Fibroblast of upper back skin (primary cell): ENCODE measurements around the gene PIEZO2.
"Not testable (repeated sequence)": the region's sequence is repeated elsewhere in the genome, so short reads cannot be mapped to it uniquely, and the experiment has no call there.

Source experiments
- DNase-seq: peaks from one replicate; pipeline ENCODE4 v3.0.0-alpha.2; 2013

Gene PIEZO2

DNA sequence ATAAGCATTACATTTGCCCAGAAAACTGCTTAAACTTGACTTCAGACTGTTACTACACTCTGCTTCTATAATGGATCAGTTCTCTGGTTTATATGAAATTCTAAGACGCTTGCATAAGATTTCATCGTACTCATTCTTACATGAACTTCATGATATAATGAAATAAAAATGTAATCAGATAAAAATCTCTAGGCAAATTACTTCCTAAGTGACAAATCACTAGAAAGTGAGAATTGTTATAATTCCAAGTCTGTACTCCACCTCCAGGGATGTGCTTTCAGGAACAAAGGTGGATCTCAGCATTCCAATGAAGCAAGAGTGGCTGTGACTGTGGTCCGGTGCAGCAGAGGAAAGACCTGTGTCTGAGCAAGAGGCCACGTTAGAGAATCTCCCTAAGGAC is 226.2 kb downstream of the PIEZO2 start:
- peak; percentile 56 for DNase-seq

DNA sequence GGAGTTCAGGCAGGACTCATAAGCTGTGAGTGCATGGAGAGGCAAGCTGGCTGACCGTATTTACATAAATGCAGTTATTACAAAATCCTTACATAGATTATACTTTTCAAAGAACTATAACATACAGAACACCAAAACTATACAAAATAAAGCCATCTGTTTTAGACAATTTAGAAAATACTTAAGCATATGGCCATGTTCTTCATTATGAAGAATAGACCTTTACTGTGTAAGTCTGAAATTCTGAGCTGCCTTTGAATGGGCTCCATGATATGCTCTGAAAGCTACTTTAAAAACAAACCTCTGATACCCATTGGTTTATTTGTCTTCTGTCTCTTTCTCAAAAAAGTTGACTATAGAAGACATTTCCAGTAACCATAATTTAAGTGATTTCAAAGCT is 226.7 kb downstream of the PIEZO2 start:
- not testable (repeated sequence) for DNase-seq

DNA sequence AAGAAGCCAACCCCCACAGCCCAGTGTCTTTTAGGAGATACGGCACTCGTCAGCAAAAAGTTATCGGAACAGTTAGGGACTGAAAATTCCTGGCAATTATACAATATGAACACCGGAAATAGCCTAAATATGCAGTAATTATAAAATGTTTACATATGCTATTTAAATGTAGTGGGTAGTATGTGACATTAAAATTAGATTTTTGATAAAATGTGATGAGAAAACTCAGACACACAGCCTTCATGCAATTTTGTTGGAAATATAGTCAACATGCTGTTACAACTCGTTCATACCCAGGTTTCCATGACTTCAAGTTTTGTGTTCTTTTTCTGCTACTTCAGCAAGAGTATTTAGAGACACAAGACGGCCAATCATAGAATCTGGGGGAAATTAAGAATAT is 229.1 kb downstream of the PIEZO2 start:
- not testable (repeated sequence) for DNase-seq

DNA sequence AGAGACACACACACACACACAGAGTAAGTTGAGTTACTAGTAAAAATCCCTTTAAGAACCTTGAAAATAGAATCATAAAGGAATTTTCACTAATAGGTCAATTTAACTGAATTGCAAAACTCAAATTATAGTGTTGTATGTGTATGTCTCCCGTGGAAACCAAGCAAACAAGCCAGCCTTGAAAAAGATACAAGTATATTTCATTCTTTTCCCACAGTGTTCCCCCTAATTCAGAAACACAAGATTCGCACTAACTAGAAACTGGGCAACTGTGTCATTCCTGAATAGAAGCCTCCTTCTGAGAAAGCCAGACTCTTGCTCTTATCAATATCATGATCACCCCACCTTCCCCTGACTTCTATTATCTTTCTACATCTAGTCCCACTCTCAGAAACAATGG is 229.5 kb downstream of the PIEZO2 start:
- DNase-seq: no peak

DNA sequence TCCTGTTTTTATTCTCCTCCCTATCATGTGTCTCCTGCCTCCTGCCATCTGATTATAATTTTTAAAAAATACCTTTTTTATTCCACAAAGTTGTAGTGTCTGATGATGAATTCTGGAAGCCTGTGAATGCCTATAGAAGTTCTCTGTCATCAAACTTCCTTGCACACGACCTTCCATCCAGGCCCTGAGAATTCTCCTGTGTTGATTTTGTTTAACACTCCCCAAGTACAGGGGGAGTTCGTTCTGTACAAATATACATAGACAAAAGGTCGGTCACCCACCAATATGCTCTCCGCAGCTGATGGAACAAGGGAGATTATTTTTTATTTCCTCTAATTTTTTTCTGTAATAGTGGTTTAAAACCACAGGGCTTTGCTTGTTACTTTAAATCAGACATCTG is 232.5 kb downstream of the PIEZO2 start:
- no peak for DNase-seq

DNA sequence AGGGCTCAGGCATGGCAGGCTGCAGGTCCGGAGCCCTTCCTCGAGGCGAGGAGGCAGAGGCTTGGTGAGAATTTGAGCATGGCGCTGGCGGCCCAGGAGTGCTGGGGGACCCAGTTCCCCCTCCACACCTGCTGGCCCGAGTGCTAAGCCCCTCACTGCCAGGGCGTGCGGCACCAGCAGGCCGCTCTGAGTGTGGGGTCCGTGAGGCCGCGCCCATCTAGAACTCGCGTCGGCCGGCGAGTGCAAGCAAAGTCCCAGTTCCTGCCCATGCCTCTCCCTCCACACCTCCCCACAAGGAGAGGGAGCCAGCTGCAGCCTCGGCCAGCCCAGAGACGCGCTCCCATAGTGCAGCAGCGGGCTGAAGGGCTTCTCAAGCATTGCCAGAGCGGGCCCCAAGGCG is 233.0 kb downstream of the PIEZO2 start:
- DNase-seq: no peak

DNA sequence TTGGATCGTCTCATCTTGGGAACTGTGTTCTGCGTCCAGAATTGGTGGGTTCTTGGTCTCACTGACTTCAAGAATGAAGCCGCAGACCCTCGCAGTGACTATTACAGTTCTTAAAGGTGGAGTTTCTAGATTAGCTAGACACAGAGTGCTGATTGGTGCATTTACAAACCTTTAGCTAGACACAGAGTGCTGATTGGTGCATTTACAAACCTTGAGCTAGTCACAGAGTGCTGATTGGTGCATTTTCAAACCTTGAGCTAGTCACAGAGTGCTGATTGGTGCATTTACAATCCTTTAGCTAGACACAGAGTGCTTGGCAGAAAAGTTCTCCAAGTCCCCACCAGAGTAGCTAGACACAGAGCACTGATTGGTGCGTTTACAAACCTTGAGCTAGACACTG is 233.6 kb downstream of the PIEZO2 start:
- DNase-seq: not testable (repeated sequence)

DNA sequence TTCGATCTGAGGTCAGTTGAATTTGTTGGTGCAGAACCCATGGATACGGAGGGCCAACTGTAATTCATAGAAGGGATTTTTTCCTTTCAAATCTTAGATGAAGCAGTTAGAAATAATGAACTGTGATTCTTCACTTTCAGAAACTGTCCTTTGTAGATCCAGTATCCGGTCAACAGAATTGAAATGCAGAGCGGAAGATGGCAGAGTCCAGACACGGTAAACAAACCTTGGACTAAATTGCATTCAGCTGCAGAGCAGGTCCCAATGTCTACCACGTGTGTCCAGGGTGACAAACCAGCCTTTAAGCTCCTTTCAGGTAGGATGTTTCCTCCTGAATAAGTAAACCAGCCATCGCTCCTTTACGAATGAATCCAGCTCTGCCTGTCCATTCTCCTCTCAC is 234.8 kb downstream of the PIEZO2 start:
- DNase-seq: not testable (repeated sequence)

DNA sequence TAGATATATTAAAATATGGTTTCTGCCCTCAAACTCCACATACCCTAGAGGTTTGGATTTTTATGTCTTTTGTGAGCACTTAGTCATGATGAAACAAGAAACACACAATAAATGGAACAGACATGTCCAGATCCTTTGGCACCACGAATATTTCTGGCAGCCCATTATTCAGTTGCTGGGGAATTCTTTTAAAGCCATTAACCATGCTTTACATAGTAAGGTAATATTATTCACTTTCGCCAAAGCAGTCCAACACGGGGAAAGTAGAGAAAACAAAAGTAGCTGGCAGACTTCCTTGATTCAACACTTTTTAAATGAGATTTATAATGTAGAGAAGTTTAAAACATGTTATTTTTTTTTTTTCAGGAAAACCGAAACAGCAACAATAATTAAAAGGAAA is 235.4 kb downstream of the PIEZO2 start:
- peak; percentile 82 for DNase-seq

DNA sequence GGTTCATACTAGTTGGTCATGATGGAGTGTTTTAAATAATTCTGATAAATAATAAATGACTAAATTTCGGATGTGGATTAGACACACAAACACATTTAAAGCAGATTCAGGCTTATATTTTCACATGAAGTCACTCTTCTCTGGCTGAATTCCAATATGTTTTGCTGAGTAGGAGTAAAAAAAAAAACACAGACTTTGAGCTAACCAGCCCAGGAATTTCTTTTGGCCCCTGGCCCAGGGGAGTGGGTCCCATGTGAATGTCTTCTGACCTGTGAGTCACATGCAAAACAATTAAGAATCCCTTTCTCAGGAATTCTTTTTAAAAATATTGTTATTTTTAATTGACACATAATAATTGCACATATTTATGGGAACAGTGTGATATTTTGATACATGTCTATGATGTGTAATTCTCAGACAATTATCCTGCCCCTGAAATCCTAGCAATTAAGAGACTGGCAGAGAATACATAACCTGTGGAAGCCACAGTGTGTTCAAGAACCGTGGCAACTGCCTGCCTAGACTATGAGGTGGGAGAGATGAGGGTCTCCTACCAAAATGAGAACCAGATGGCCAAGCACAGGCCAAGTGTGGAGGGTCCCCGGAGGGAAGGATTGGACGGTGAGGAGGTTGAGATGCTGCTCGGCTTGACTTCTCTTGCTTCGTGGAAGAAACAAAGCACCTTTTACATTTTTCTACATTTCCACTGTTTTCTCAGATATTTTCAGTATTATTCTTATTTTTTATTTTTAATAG is 236.4 kb downstream of the PIEZO2 start:
- peak; percentile 94 for DNase-seq

DNA sequence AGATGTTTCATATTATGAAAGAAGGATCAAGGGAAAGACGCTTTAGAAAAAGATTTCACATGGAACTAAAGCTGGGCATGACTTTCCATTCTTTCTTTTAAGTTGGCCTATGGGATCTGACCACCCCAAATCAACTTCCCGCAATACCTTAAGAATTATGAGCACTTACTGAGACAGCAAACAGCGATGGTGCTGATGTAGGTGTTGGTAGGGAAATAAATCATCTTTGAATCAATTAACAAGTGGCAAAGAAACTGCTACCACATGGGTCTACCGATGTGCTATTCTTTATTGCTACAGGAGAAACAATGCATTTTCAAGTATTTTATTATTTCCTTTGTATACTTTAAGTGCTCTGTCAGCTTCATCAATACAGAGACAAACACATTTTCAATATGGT is 239.6 kb downstream of the PIEZO2 start:
- no peak for DNase-seq

DNA sequence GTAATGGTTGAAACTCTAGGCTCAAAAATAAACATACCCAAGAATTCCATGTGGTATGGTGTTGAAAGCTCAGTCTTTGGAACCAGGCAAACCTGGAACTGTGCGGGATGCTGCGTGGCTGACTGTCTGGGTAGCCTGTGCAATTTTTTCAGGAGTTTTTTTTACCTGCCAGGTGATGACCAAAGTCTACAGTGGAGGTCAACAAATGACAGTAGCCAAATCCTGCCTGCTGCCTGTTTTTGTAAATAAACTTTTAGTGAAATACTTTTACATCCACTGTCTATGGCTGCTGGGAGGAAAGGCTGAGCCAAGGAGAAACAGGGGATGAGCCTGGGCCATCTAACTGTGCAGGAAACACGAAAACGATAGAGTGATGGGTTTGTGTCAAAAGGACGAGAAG is 240.6 kb downstream of the PIEZO2 start:
- DNase-seq: no peak

DNA sequence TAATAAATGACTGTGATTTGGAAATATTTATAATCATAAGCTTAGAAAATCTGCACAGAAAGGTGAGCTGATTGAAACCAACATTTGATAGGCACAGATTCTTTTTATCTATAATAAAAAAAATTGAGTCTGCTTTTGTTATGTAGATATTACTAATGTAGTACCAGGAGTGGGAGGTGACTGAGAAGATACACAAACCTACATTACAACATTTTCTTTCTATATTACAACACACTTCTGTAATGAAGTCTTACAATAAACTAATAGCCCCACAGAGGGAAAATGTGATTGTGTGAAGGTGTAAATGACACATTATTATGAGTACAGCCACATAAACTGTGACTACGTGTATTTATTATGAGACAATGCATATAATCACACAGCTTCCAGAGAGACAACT is 241.6 kb downstream of the PIEZO2 start:
- no peak for DNase-seq

DNA sequence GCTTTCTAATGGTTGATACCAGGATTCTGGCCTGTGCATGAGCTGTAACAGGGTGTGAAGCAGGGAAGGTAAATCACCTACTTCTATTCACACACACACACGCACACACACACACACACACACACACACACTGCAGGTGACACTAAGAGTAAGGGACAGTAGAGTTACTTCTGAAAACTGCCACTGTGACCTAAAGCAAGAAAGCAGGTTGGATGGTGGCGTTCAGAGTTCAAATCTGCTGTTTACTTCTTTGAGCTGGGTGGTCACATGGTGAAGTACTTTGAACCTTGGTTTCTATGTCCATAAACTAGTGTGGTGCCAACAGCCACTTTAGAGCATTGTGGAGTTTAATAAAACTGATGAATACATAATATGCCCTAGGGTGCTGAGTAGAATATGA is 248.0 kb downstream of the PIEZO2 start:
- DNase-seq: no peak

DNA sequence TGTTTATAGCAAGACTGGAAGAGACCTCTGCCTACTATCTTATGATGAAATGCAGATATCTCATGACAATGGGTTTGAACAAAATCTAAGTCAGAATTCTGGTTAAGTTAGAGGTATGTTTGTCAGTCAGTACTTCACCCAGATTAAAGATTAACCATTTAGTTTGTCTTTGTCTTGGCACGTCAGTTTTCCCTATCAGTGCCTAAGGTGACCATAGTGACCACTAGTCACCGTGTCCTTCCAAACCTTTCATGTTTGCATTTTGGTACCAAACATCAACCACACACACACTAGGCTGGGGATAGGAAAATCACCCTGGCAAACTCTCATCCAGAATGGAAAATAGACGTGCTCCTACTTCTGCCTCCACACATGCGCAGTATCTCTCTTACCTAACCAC is 248.9 kb downstream of the PIEZO2 start:
- DNase-seq: no peak

DNA sequence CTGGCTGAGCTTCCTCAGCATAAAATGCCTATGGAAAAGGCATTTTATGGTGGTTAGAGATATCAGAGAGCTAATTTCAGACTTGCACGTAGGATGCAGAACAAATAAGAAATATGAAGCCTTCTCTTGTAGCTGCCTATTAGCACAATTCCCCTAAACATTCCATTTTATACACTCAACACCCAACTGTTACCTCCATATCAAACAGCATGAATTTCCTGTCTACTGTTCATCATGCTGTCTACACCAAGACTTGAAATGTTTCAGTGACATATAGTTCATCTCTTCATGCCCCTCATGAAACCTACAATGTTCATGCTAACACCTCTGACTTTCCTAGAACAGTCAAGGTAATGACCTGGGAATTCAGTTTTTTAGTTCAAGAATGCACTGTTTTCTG is 249.9 kb downstream of the PIEZO2 start:
- DNase-seq: peak; percentile 32

DNA sequence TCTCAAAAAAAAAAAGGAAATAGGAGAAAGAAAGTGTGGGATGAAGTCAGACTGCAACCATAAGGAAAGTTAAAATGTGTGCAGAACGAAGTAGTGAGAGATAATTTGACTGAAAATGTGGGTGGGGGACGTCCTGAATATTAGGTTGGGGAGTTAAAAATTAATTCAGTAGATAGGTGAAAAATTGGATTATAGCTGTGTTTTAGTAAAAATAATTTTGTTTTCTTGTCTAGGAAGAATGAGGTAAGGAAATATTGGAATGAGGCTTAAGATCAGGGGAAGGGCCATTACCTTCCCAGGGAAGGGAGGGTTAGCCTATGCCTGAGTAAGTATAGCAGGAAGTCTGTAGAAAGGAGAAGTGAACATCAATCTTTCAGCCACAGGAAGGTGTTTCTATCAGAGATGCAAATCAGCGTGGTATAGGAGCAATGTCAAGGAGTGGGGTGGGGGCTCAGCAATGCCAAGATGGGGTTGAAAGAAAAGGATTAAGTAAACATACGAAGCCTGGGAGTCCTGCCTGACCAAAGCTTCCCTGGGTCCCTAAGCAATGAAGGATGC is 250.9 kb downstream of the PIEZO2 start:
- DNase-seq: no peak

DNA sequence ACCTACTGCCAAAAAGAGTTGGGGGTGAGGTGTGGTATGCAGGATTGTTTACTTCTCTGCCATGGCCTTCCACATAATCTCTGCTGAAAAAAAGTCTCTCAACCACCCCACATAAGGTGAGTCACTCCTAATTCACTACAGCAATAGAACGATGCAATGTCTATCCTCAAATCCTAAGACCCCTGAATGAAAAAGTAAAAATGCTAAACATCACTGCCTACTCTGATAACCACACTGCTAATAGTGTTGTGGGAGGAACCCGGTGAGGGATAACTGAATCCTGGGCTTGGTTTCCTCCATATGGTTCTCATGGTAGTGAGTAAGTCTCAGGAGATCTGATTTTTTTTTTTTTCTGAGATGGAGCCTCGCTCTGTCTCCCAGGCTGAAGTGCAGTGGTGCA is 252.5 kb downstream of the PIEZO2 start:
- peak; percentile 62 for DNase-seq

DNA sequence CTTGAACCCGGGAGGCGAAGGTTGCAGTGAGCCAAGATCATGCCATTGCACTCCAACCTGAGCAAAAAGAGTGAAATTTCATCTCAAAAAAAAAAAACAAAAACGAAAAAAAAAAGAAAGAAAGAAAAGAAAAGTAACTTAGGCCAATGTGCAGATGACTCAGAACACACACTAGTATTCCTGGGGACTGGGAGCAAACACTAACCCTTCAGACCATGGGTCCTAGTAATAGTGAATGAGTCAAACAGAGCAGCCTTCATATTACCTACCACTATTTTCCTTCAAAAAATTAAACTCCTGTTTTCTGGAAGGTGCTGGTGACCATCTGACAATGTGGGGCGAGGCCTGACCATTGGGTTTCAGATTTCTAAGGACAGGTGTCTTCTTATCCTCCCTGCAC is 253.4 kb downstream of the PIEZO2 start:
- DNase-seq: peak; percentile 11

DNA sequence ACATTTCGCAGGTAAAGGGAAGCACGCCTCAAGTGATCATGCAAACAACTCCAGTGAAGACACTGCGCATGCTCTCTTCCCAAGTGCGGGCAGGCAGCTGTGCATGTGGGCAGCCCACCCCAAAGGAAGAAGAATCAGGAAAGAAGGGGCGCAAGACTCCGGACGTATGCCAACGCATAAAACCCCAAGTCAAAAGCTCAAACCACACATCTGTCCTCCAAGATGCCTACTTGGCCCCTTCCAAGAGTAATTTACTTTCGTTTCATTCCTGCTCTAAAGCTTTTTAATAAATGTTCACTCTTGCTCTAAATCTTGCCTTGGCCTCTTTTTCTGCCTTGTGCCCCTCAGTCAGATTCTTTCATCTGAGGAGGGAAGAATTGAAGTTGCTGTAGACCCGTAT is 254.9 kb downstream of the PIEZO2 start:
- DNase-seq: no peak

DNA sequence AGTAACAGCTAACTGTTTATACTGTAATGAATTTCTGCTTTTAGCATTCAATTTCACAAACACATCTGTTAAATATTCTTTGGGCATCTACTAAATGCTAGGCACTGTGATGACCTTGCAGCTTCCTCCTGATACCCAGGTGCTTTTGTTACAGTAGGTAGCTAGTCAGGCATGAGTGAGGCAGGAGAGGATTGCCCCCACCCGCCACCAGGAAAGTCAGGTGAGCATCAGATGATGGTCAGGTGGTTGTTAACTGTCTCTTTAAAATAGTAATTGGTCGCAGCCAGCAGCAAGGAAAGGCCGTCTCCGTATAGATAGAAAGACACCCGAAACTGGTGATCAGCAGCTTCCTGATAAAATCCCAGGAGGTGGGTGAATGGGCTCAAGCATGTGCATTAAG is 255.6 kb downstream of the PIEZO2 start:
- no peak for DNase-seq

DNA sequence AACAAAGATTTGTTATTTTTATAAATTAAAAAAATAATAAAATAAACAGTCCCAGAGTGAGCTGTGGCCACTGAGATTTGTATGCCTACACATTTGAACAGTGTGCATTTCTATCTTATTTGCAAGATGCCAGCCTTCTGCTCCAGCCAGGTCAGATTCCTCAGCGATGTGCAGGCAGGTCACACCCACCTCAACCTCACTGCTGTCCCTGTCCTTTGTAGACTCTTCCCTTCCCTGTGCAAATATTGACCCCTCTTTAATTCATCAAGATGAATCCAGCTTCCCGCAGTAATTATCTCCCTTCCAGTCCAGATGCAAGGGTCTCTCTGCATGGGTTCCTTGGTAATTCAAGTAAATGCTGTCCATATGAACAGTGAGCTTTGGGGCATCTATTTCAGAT is 256.2 kb downstream of the PIEZO2 start:
- no peak for DNase-seq

DNA sequence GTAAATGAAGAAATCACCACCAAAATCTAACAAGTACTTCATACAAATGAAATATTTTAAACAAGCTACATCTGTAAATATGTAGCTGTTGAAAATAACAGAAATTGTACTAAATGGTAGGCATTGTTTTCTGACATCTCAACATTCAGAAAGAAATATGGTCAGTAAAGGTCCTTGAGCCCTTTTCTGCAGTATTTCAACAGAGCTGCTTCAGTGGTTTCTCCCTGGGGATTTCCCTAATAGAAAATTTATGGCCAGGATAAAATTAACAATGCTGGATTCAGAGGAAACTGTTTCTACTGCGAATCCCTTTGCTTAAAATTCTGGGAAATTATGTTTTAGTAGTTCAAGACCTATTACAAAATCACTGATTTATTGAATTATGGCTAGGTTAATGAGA is 256.6 kb downstream of the PIEZO2 start:
- DNase-seq: peak; percentile 53

DNA sequence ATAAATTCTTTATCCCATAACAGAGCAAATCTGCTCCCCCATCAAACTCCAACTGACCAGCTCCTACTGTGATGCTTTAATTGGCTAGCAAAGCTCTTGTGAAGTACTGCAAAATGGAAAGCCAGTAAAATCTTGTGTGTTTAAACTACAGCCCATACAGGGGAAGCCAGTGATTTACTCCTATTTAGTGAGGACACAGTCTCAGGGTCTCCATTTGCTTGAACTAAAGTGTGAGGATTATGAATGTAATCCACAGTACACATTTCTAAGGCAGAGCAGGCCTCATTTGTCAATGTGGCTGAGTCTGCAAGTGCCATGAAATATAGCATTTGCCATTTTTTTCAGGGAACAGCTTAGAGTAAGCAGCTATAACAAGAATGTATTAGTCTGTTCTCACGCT is 259.3 kb downstream of the PIEZO2 start:
- no peak for DNase-seq

DNA sequence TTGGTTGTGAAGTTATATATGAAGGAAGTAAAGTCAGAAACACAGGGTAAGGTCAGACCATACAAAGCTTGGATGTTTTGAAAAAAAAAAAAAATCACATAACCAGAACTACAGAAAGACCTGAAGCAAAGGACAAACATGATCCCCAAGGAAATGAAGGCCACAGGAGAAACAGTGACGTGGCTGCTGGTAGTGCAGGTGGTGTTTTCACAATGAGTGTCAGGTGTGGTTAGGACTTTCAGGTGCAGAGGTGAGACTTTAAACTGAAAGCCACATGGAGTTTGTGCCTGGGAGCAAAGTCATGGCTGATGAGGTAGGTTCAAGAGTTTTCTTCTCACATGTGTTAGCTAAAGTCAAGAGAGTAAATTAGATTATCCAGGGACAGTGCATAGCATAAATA is 270.7 kb downstream of the PIEZO2 start:
- DNase-seq: no peak
